ENCODE data around the gene ITGAL.
"Not testable (repeated sequence)": the region's sequence is repeated elsewhere in the genome, so short reads cannot be mapped to it uniquely, and the experiment has no call there.

Gene ITGAL

GRCh38 chr16:30472328-30472942, at the start of gene ITGAL:
Gene ITGAL, plus strand, starts transcription at chr16:30472742. Its CDS starts 96 bp downstream, at chr16:30472838.
- peak; percentile 52 to 80 for DNase-seq (ENCODE audit: low read depth in 2 of 2, low spot score in 1 of 2)

GRCh38 chr16:30428055-30428454, 44.5 kb upstream of the ITGAL start:
- no peak for DNase-seq (ENCODE audit: low read depth in 2 of 2, low spot score in 1 of 2)

- DNase-seq (ENCODE audit: low read depth in 2 of 2, low spot score in 1 of 2): no peak
Observed at GRCh38 chr16:30429418-30429677, 43.2 kb upstream of the ITGAL start.

GRCh38 chr16:30429678-30430427, 42.7 kb upstream of the ITGAL start, which contains the start of gene DCTPP1:
Gene DCTPP1, minus strand, starts transcription at chr16:30430030. Its CDS starts 50 bp downstream, at chr16:30429980.
- DNase-seq (ENCODE audit: low read depth in 2 of 2, low spot score in 1 of 2): peak; percentile 89 to 96

GRCh38 chr16:30430428-30430970, 42.0 kb upstream of the ITGAL start:
- no peak for DNase-seq (ENCODE audit: low read depth in 2 of 2, low spot score in 1 of 2)

GRCh38 chr16:30434852-30435251, 37.7 kb upstream of the ITGAL start:
- no peak for DNase-seq (ENCODE audit: low read depth in 2 of 2, low spot score in 1 of 2)

- DNase-seq (ENCODE audit: low read depth in 2 of 2, low spot score in 1 of 2): no peak
Observed at GRCh38 chr16:30437511-30438046, 35.0 kb upstream of the ITGAL start.

GRCh38 chr16:30438835-30439234, 33.7 kb upstream of the ITGAL start:
- DNase-seq (ENCODE audit: low read depth in 2 of 2, low spot score in 1 of 2): no peak

- no peak for DNase-seq (ENCODE audit: low read depth in 2 of 2, low spot score in 1 of 2)
Observed at GRCh38 chr16:30439720-30440348, 32.7 kb upstream of the ITGAL start.

GRCh38 chr16:30443631-30444030, 28.9 kb upstream of the ITGAL start:
- no peak for DNase-seq (ENCODE audit: low read depth in 2 of 2, low spot score in 1 of 2)

GRCh38 chr16:30444231-30445148, 28.1 kb upstream of the ITGAL start:
- no peak for DNase-seq (ENCODE audit: low read depth in 2 of 2, low spot score in 1 of 2)

- no peak for DNase-seq (ENCODE audit: low read depth in 2 of 2, low spot score in 1 of 2)
Observed at GRCh38 chr16:30445149-30445407, 27.5 kb upstream of the ITGAL start.

- peak; percentile 89 to 94 for DNase-seq (ENCODE audit: low read depth in 2 of 2, low spot score in 1 of 2)
Observed at GRCh38 chr16:30445408-30446202, 26.9 kb upstream of the ITGAL start, which contains the start of gene SEPHS2. Gene SEPHS2, minus strand, starts transcription at chr16:30445874. Its CDS starts 147 bp downstream, at chr16:30445727.

GRCh38 chr16:30446203-30446595, 26.3 kb upstream of the ITGAL start:
- no peak for DNase-seq (ENCODE audit: low read depth in 2 of 2, low spot score in 1 of 2)

GRCh38 chr16:30447512-30448226, 24.9 kb upstream of the ITGAL start:
- DNase-seq (ENCODE audit: low read depth in 2 of 2, low spot score in 1 of 2): no peak

GRCh38 chr16:30449116-30449435, 23.5 kb upstream of the ITGAL start:
- DNase-seq (ENCODE audit: low read depth in 2 of 2, low spot score in 1 of 2): no peak

- not testable (repeated sequence) for DNase-seq (ENCODE audit: low read depth in 2 of 2, low spot score in 1 of 2)
Observed at GRCh38 chr16:30452709-30453580, 19.6 kb upstream of the ITGAL start.

GRCh38 chr16:30456302-30456701, 16.2 kb upstream of the ITGAL start:
- no peak for DNase-seq (ENCODE audit: low read depth in 2 of 2, low spot score in 1 of 2)

- no peak for DNase-seq (ENCODE audit: low read depth in 2 of 2, low spot score in 1 of 2)
Observed at GRCh38 chr16:30457256-30457655, 15.3 kb upstream of the ITGAL start.
